Duodenal mucosa (tissue), 2 donors: ENCODE results near the gene TBC1D17.

Experiments used
- H3K27ac ChIP-seq: one replicate; pipeline ENCODE4 v1.7.0; 2013; ENCODE audit warnings: low read depth, low read length
- H3K27me3 ChIP-seq, 2 donors: one replicate each; pipeline ENCODE4 v1.7.0; 2013; ENCODE audit warnings: low read length in 2 of 2, control low read depth in 1 of 2; ENCODE audit not compliant: insufficient read depth in 2 of 2, control insufficient read depth in 1 of 2
- H3K36me3 ChIP-seq, 2 donors: one replicate each; pipeline ENCODE4 v1.7.0; 2013; ENCODE audit warnings: low read length in 2 of 2, control low read depth in 1 of 2; ENCODE audit not compliant: insufficient read depth in 2 of 2, control insufficient read depth in 1 of 2
- H3K4me1 ChIP-seq, 2 donors: one replicate each; pipeline ENCODE4 v1.7.0; 2013; ENCODE audit warnings: low read length in 2 of 2, control low read depth in 1 of 2; ENCODE audit not compliant: insufficient read depth in 2 of 2, control insufficient read depth in 1 of 2
- H3K4me3 ChIP-seq, 2 donors: one replicate each; pipeline ENCODE4 v1.7.0; 2013; ENCODE audit warnings: low read length in 2 of 2, low read depth in 1 of 2
- H3K9ac ChIP-seq, 2 donors: one replicate each; pipeline ENCODE4 v1.7.0; 2013; ENCODE audit warnings: low read length in 2 of 2, low read depth in 1 of 2
- H3K9me3 ChIP-seq, 2 donors: one replicate each; pipeline ENCODE4 v1.7.0; 2013; ENCODE audit warnings: low read length in 2 of 2, control low read depth in 1 of 2; ENCODE audit not compliant: control insufficient read depth in 1 of 2

TBC1D17 gene

DNA sequence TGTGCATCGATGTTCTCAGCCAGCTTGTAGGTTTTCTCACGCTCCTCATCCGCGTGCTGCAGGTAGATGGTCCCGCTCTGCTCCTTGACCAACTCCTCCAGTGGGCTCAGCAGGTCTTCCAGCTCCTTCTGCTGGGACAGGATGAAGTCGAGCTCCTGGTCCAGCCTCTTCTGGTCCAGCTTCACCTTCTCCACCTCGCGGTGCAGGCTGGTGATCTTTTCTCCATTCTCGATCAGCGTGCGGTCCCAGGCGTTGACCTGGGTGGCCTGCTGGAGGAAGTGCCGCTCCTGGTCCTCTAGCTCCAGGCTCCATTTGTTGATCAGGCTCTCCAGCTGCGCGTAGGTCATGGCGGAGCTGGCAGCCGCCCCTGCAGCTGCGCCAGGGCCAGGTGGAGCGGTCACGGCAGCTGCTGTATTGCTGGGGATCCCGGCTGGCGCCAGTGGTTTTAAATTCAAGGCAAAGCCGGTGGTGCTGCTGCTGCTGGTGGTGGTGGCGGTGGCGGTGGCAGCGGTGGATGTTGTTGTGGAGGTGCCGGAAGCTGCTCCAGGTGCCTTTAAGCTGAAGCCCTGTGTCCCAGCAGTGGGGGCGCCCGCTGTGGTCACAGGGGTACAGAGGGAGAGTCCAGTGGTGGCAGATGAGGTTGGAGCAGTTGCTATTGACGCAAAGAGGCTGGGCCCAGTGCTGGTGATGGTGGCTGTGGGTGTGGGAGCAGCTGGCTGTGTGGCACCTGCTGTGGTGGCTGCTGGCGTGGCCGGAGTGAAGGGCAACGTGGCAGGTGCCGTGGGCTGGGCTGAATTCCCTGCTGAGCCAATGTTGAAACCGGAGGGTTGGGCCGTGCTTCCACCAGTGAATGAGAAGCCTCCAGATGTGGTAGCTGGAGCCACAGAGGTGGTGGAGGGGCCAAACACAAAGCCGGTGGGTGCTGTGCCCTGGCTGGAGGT, 31.2 kb downstream of the TBC1D17 start:
- H3K27ac ChIP-seq = no peak overlapping the region
- no peak overlapping the region for H3K9ac ChIP-seq
- peaks cover 19 to 53% of the 10 kb centered on the region in 2 donors for H3K36me3 ChIP-seq
- H3K9me3 ChIP-seq = no peaks in the 10 kb centered on the region
- no peaks in the 10 kb centered on the region for H3K27me3 ChIP-seq
- peaks cover 4 to 11% of the 10 kb centered on the region in 2 donors for H3K4me1 ChIP-seq
- H3K4me3 ChIP-seq = no peak overlapping the region

DNA sequence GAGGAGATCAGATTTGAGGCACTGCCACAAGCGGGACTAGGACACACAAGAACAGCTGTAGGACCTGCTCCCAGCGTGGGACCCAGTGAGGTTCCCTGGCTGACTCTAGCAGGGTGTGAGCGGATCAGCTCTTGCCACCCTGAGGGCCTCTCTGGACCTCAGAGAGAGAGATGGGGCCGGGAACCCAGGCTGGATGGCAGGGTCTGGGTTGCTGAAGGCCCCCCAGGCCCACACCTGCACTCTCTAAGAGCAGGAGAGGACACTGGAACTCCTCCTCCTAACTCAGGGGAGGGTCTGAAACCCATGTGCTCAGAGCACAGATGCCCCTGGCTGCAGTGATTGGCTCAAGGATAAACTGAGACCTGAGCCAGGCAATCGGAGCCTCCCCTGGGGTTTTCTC, 32.7 kb downstream of the TBC1D17 start:
- Histone ChIP-seq H3K27ac (no peak overlapping the region), H3K27me3 (no peaks in the 10 kb centered on the region), H3K4me3 (no peak overlapping the region), H3K9me3 (no peaks in the 10 kb centered on the region), H3K9ac (no peak overlapping the region), H3K4me1 (peaks cover 4 to 11% of the 10 kb centered on the region in 2 donors), H3K36me3 (peaks cover 23 to 63% of the 10 kb centered on the region in 2 donors)

DNA sequence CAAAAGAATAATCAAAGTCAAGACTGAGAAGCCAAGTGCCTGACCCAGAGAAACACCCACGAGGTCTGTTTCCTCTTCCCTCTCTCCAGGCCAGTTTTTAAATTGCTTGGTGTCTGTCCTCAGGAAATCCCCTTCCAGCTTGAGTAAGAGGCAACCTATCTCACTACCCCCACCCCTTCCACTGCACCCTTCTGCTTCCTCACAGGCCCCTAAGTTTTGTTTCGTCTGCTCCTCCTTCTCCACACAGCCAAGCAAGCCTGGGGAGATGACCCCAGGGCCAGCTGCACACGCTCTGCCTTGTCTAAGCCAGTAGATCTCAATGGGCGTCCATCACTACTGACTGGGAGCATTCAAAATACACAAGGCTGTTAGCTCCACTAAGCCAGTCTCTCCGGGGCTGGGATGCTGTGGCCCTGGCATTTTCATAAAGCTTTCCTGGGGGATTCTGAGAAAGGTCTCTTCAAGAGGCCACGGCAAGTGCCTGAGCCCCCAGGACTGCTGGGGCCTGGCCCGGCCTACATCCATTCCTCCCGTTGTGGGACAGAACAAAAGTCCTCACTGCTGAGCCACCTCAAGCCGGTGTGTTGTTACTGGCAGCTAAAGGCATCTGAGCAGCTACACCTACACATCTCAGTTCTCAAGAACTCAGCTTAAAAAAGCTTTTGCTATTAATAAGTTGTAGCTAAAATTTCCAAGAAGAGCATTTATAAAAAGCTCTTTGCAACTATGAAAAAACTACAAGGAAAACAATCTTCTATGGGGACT, 34.1 kb downstream of the TBC1D17 start:
- Histone ChIP-seq H3K27ac (no peak overlapping the region), H3K4me3 (no peak overlapping the region), H3K9ac (no peak overlapping the region), H3K36me3 (peaks cover 31 to 62% of the 10 kb centered on the region in 2 donors), H3K27me3 (no peaks in the 10 kb centered on the region), H3K9me3 (no peaks in the 10 kb centered on the region), H3K4me1 (peaks cover 4 to 11% of the 10 kb centered on the region in 2 donors)

DNA sequence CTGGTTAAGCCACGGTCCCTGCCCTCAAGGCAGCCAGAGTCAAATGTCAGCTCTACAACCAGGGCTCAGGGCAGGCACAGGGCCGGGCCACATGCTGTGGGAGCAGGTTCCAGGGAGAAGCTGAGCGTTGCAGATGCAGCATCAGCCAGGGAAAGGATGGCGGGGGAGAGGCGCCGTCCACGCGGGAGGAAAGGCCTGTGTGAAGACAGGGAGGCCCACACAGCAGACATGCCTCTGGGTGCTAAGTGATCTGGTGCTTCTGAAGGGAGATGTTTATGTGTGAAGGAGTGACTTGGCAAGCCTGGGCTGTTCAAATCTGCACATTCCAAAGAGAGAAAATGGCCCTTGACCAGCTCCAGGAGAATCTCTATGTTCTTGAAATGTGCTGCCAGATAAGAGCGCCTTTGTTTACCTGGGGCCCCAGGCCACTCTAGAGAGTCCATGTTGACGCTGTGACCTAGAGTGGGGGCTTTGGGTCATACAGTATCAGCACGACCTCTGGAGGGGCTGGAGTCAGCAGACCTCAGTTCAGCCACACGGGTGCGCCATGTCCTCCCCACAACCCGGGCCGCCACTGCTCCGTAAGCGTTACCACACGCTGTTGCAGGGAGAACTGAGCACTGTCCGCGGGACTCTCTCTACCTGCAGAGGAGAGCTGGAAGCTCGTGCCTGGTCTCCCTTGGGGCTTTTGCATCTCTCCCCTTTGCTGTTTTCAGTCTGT, 35.6 kb downstream of the TBC1D17 start:
- no peak overlapping the region for H3K9ac ChIP-seq
- no peaks in the 10 kb centered on the region for H3K9me3 ChIP-seq
- H3K36me3 ChIP-seq = peaks cover 19 to 58% of the 10 kb centered on the region in 2 donors
- H3K4me1 ChIP-seq = peaks cover 4 to 11% of the 10 kb centered on the region in 2 donors
- no peaks in the 10 kb centered on the region for H3K27me3 ChIP-seq
- H3K27ac ChIP-seq = no peak overlapping the region
- H3K4me3 ChIP-seq = no peak overlapping the region

DNA sequence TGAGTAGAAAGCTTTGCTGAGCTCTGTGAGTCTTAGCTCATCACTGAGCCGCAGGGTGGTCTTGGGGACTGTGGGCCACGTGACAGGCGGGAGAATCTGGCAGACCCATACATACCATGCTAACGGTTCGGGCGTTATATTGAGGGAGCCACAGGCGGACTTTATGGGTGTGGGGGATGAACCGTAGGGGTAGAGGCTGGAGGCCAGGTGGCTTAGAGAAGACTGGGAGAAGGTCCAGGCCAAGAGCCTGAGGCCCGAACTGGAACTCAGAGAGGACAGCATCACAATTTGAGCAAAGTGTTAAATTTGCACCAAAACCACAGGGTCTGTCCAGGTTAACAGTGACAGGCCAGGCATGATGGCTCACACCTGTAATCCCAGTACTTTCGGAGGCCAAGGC, 36.2 kb downstream of the TBC1D17 start:
- H3K9ac ChIP-seq = no peak overlapping the region
- H3K36me3 ChIP-seq = peaks cover 15 to 52% of the 10 kb centered on the region in 2 donors
- H3K9me3 ChIP-seq = no peaks in the 10 kb centered on the region
- H3K4me3 ChIP-seq = no peak overlapping the region
- no peak overlapping the region for H3K27ac ChIP-seq
- no peaks in the 10 kb centered on the region for H3K27me3 ChIP-seq
- peaks cover 4 to 11% of the 10 kb centered on the region in 2 donors for H3K4me1 ChIP-seq

DNA sequence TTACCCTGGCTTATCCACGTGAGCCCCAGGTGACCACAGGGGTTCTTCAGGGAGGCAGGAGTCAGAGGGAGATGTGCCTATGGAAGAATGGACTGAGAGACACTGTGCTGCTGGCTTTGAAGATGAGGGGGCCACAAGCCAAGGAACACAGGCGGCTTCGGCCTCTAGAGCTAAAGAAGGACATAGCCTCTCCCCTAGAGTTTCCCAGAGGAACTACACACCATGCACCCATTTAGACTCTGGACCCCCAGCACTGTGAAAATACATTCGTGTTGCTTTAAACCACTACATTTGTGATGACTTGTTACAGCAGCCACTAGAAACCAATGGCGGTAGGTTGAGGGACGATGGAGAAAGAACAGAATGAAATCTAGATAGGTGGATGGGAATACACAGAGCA, 37.8 kb downstream of the TBC1D17 start:
- H3K4me3 ChIP-seq = no peak overlapping the region
- H3K4me1 ChIP-seq = peaks cover 4 to 11% of the 10 kb centered on the region in 2 donors
- no peaks in the 10 kb centered on the region for H3K9me3 ChIP-seq
- H3K27me3 ChIP-seq = no peaks in the 10 kb centered on the region
- no peak overlapping the region for H3K27ac ChIP-seq
- H3K9ac ChIP-seq = no peak overlapping the region
- H3K36me3 ChIP-seq = peaks cover 15 to 43% of the 10 kb centered on the region in 2 donors

DNA sequence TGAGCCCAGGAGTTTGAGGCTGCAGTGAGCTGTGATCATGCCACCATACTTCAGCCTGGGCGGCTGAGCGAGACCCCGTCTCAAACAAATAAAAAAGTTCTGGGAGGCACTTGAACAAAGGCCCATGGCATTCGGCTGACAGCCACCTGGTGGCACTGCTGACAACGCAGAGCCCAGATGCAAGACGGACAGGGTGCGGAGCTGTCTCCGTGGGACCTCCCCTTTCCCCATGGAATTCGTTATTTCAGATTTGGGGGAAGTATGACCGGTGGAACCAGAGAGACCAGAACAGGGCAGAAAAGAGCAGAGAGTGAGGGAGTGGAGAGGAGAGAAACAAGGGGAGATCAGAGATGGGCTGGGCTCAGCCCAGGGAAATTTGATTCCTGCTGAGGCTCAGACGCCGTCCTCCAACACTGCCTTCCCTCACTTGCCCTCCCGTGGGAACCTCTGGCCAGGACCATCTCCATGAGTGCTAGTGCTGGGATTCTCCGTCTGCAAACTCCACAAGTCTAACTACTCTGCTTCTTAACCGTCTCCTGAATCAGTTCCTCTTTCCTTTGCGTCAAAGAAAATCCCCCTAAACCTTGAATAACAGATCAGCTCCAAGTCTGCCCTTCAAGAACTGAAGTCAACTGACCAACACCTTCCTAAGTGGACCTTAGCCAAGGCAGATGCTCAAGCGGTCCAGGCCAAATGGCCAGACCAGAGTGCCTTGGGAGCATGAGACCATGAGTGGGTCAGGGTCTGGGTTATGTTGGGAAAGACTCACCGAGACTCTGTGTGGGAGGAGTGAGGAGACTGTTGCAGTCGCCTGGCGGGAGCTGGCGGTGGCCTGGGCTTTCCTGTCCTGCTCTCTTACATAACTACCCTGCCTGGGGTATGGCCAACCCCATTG, 39.6 kb downstream of the TBC1D17 start:
- Histone ChIP-seq H3K36me3 (peaks cover 15 to 60% of the 10 kb centered on the region in 2 donors), H3K9ac (no peak overlapping the region), H3K9me3 (no peaks in the 10 kb centered on the region), H3K27me3 (no peaks in the 10 kb centered on the region), H3K27ac (no peak overlapping the region), H3K4me1 (no peaks in the 10 kb centered on the region), H3K4me3 (no peak overlapping the region)

DNA sequence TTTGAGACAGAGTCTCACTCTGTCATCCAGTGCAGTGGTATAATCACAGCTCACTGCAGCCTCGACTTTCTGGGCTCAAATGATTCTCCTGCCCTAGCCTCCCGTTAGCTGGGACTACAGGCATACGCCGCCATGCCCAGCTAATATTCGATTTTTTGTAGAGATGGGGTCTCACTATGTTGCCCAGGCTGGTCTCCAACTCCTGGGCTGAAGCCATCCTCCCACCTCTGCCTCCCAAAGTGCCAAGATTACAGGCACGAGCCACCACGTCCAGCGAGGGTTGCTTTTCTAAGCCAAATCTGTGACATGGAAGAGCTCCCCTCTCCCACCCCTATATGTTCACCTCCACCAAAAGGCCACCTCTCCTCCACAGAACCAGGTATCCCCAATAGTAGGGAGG, 40.6 kb downstream of the TBC1D17 start:
- H3K36me3 ChIP-seq = peaks cover 16 to 63% of the 10 kb centered on the region in 2 donors
- no peaks in the 10 kb centered on the region for H3K9me3 ChIP-seq
- H3K4me3 ChIP-seq = no peak overlapping the region
- no peak overlapping the region for H3K27ac ChIP-seq
- H3K27me3 ChIP-seq = no peaks in the 10 kb centered on the region
- H3K4me1 ChIP-seq = no peaks in the 10 kb centered on the region
- H3K9ac ChIP-seq = no peak overlapping the region

DNA sequence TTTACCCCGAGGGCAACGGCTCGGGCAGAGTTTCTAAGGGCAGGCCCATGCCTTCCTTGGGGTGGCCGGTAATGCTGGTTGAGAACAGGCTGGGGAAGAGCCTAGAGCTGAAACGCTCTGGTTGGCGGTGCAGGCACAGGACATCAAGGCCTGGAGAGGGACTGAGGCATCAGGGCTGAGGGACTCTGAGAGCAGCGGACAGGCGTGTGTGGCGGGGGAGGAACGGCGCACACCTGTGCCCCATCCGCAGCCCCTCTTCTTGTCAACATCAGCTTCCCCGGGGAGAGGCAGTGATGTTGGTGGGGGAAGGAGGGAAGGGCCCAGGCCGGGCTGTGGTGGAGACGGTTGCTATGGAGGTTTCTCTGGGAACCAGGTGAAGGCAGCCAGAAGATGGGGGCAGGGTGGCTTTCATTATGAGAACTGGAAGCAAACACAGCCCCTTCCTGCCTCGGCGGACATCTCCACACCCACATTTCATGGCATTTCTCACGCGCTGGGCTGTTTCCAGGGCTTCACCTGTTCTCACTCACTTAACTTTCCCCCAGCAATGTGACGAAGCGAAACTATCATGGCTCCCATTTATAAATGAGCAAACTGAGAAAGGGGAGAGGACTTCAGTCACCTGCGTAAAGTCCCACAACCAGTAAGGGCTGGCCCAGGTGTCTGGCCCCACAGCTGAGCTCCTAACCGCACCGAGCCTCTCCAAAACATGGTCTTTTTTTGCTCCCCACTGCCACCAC, 43.3 kb downstream of the TBC1D17 start:
- H3K27ac ChIP-seq = no peak overlapping the region
- H3K4me1 ChIP-seq = no peaks in the 10 kb centered on the region
- H3K9me3 ChIP-seq = no peaks in the 10 kb centered on the region
- no peak overlapping the region for H3K9ac ChIP-seq
- no peak overlapping the region for H3K4me3 ChIP-seq
- H3K27me3 ChIP-seq = no peaks in the 10 kb centered on the region
- H3K36me3 ChIP-seq = peaks cover 18 to 65% of the 10 kb centered on the region in 2 donors
